ENCODE data around the gene C12orf43. TPM values are rescaled to one million over a fixed set of nuclear protein-coding genes. Genes with fewer than 3 reads are reported as not detected.

C12orf43 gene
- total and polyA plus RNA-seq, 2 donors from 2014 or later: 10.3 to 15.6 TPM

- Histone ChIP-seq H3K27me3 (ENCODE audit: control insufficient read depth, insufficient read depth, low read length) (no peaks in the 10 kb centered on the region), H3K4me3 (ENCODE audit: low read length in 3 of 3) (no peak overlapping the region), H3K9me3 (ENCODE audit: control insufficient read depth in 2 of 3, insufficient read depth in 1 of 3, low read length in 3 of 3) (no peaks in the 10 kb centered on the region), H3K36me3 (ENCODE audit: control insufficient read depth in 2 of 3, insufficient read depth in 3 of 3, low read length in 3 of 3) (peaks cover 0 to 2% (median 0%) of the 10 kb centered on the region in 3 donors), H3K4me1 (ENCODE audit: control insufficient read depth in 2 of 3, insufficient read depth in 2 of 3, low read depth in 1 of 3, low read length in 3 of 3) (peaks cover 0 to 5% (median 0%) of the 10 kb centered on the region in 3 donors), H3K27ac (ENCODE audit: low read depth in 2 of 2, low read length in 2 of 2) (no peak overlapping the region), H3K9ac (ENCODE audit: low read length in 3 of 3) (no peak overlapping the region)
- no peak for TF ChIP-seq CTCF (IDR thresholded peaks at IDR 0.05; ENCODE audit: borderline replicate concordance, extremely low read depth, insufficient read depth)
- no peak for FAIRE-seq
- intact Hi-C loops (cut with DNase I): no loop called here
- DNase-seq: no peak
Observed at GRCh38 chr12:121017966-121018491, 1.7 kb upstream of the C12orf43 start.

- H3K27me3 ChIP-seq (ENCODE audit: control insufficient read depth, insufficient read depth, low read length): no peaks in the 10 kb centered on the region
- H3K27ac ChIP-seq (ENCODE audit: low read depth in 2 of 2, low read length in 2 of 2): no peak overlapping the region
- H3K9ac ChIP-seq (ENCODE audit: low read length in 3 of 3): no peak overlapping the region
- H3K9me3 ChIP-seq (ENCODE audit: control insufficient read depth in 2 of 3, insufficient read depth in 1 of 3, low read length in 3 of 3): no peaks in the 10 kb centered on the region
- FAIRE-seq (no peak), DNase-seq (no peak)
- intact Hi-C loops (cut with DNase I): no loop called here
- H3K4me1 ChIP-seq (ENCODE audit: control insufficient read depth in 2 of 3, insufficient read depth in 2 of 3, low read depth in 1 of 3, low read length in 3 of 3): peaks cover 0 to 5% (median 0%) of the 10 kb centered on the region in 3 donors
- peaks cover 0 to 13% (median 8%) of the 10 kb centered on the region in 3 donors for H3K36me3 ChIP-seq (ENCODE audit: control insufficient read depth in 2 of 3, insufficient read depth in 3 of 3, low read length in 3 of 3)
- H3K4me3 ChIP-seq (ENCODE audit: low read length in 3 of 3): no peak overlapping the region
- TF ChIP-seq CTCF (IDR thresholded peaks at IDR 0.05; ENCODE audit: borderline replicate concordance, extremely low read depth, insufficient read depth): no peak
Observed at GRCh38 chr12:121013715-121014114, 2.6 kb downstream of the C12orf43 start.

GRCh38 chr12:121011820-121012219 is 4.5 kb downstream of the C12orf43 start:
- H3K27me3 ChIP-seq (ENCODE audit: control insufficient read depth, insufficient read depth, low read length): no peaks in the 10 kb centered on the region
- no peak for TF ChIP-seq CTCF (IDR thresholded peaks at IDR 0.05; ENCODE audit: borderline replicate concordance, extremely low read depth, insufficient read depth)
- H3K27ac ChIP-seq (ENCODE audit: low read depth in 2 of 2, low read length in 2 of 2): no peak overlapping the region
- no peaks in the 10 kb centered on the region for H3K9me3 ChIP-seq (ENCODE audit: control insufficient read depth in 2 of 3, insufficient read depth in 1 of 3, low read length in 3 of 3)
- no peak overlapping the region for H3K9ac ChIP-seq (ENCODE audit: low read length in 3 of 3)
- peaks cover 0 to 5% (median 0%) of the 10 kb centered on the region in 3 donors for H3K4me1 ChIP-seq (ENCODE audit: control insufficient read depth in 2 of 3, insufficient read depth in 2 of 3, low read depth in 1 of 3, low read length in 3 of 3)
- no peak overlapping the region for H3K4me3 ChIP-seq (ENCODE audit: low read length in 3 of 3)
- DNase-seq: no peak
- peaks cover 0 to 13% (median 8%) of the 10 kb centered on the region in 3 donors for H3K36me3 ChIP-seq (ENCODE audit: control insufficient read depth in 2 of 3, insufficient read depth in 3 of 3, low read length in 3 of 3)
- FAIRE-seq: no peak
- intact Hi-C loops (cut with DNase I): no loop called here

GRCh38 chr12:121010860-121011259 is 5.4 kb downstream of the C12orf43 start:
- intact Hi-C loops (cut with DNase I): no loop called here
- no peak overlapping the region for H3K27ac ChIP-seq (ENCODE audit: low read depth in 2 of 2, low read length in 2 of 2)
- no peaks in the 10 kb centered on the region for H3K27me3 ChIP-seq (ENCODE audit: control insufficient read depth, insufficient read depth, low read length)
- no peak for TF ChIP-seq CTCF (IDR thresholded peaks at IDR 0.05; ENCODE audit: borderline replicate concordance, extremely low read depth, insufficient read depth)
- peaks cover 0 to 13% (median 8%) of the 10 kb centered on the region in 3 donors for H3K36me3 ChIP-seq (ENCODE audit: control insufficient read depth in 2 of 3, insufficient read depth in 3 of 3, low read length in 3 of 3)
- DNase-seq (no peak), FAIRE-seq (no peak)
- H3K9me3 ChIP-seq (ENCODE audit: control insufficient read depth in 2 of 3, insufficient read depth in 1 of 3, low read length in 3 of 3): no peaks in the 10 kb centered on the region
- peaks cover 0 to 2% (median 0%) of the 10 kb centered on the region in 3 donors for H3K4me1 ChIP-seq (ENCODE audit: control insufficient read depth in 2 of 3, insufficient read depth in 2 of 3, low read depth in 1 of 3, low read length in 3 of 3)
- no peak overlapping the region for H3K4me3 ChIP-seq (ENCODE audit: low read length in 3 of 3)
- H3K9ac ChIP-seq (ENCODE audit: low read length in 3 of 3): no peak overlapping the region

Measured in kidney (tissue), 14 donors.